A549 (cell line): Measurements from ENCODE around the gene IQCN. TPM values are rescaled to one million over a fixed set of nuclear protein-coding genes. Genes with fewer than 3 reads are reported as not detected.

Experiments used
- ATAC-seq, 2 experiments: fragments of 200-7000 bp in 1 of 2; fragments of >200 bp in 1 of 2; cut with Nextera tagmentation in 1 of 2; cut with Tn5 transposase in 1 of 2; 3 replicates each; pipeline versions ENCODE4 v1.8.0 to v1.9.1; 2018 to 2020; ENCODE audit warnings: mild to moderate bottlenecking in 1 of 2, moderate library complexity in 1 of 2
- CTCF ChIA-PET: fragments of 300-600 bp; sonication (Branson Sonifier 250); formaldehyde crosslinking; extraction: SDS; loops from one replicate; lab custom pipeline; 2021; ENCODE audit warnings: antibody characterized with exemption, inconsistent platforms; lab: Yijun Ruan, JAX
- POLR2A ChIA-PET: fragments of 350-600 bp; formaldehyde crosslinking; extraction: SDS; loops from one replicate; lab custom pipeline; 2021; ENCODE audit warnings: antibody characterized with exemption, inconsistent platforms; lab: Yijun Ruan, JAX
- DNase-seq, 2 experiments: peaks; one replicate each; pipeline versions ENCODE4 v3.0.0 to v3.0.0-alpha.2; 2011 to 2016; ENCODE audit warnings: low read depth in 1 of 2, low spot score in 1 of 2
- FAIRE-seq: peaks from 2 replicates; lab custom pipeline; 2011; peaks lifted over from hg19 to GRCh38; lab: Jason Lieb, UNC
- H3K27ac ChIP-seq, 2 experiments: fragments of >200 bp; sonication (Bioruptor Twin); formaldehyde crosslinking; 3 replicates each; pipeline ENCODE4 v1.5.1; 2016 to 2017
- H3K4me1 ChIP-seq: fragments of >200 bp; sonication (Bioruptor Twin); formaldehyde crosslinking; 3 replicates; pipeline ENCODE4 v1.6.1; 2016
- H3K4me2 ChIP-seq: fragments of >200 bp; sonication (Bioruptor Twin); formaldehyde crosslinking; 3 replicates; pipeline ENCODE4 v1.6.1; 2016
- H3K4me3 ChIP-seq: fragments of >200 bp; sonication (Bioruptor Twin); formaldehyde crosslinking; 3 replicates; pipeline ENCODE4 v1.5.1; 2016
- H3K9me3 ChIP-seq: fragments of >200 bp; sonication (Bioruptor Twin); formaldehyde crosslinking; 3 replicates; pipeline ENCODE4 v1.6.1; 2016
- CBX2 ChIP-seq: fragments of 200-600 bp; sonication (generic); IDR thresholded peaks from 2 replicates; pipeline ENCODE4 v1.6.1; 2016; ENCODE audit warnings: low read depth, mild to moderate bottlenecking, borderline replicate concordance
- CBX8 ChIP-seq: fragments of 200-600 bp; sonication (generic); IDR thresholded peaks from 2 replicates; pipeline ENCODE4 v1.6.1; 2016
- CHD2 ChIP-seq: fragments of 150-350 bp; IDR thresholded peaks from 2 replicates; pipeline ENCODE4 v1.6.1; 2014; ENCODE audit warnings: low read length; ENCODE audit not compliant: partially characterized antibody
- CHD4 ChIP-seq: fragments of 200-600 bp; sonication (generic); IDR thresholded peaks from 2 replicates; pipeline ENCODE4 v1.6.1; 2016; ENCODE audit warnings: antibody characterized with exemption, mild to moderate bottlenecking, borderline replicate concordance
- CTCF ChIP-seq: fragments of >200 bp; sonication (Bioruptor Twin); formaldehyde crosslinking; IDR thresholded peaks from 3 replicates; pipeline ENCODE4 v1.5.1; 2016
- EHMT2 ChIP-seq: fragments of 200-600 bp; sonication (generic); IDR thresholded peaks from 2 replicates; pipeline ENCODE4 v1.6.1; 2016; ENCODE audit warnings: antibody characterized with exemption, low read depth, mild to moderate bottlenecking, moderate library complexity
- ESRRA ChIP-seq: fragments of 150-350 bp; IDR thresholded peaks from 2 replicates; pipeline ENCODE4 v1.6.1; 2014; ENCODE audit warnings: mild to moderate bottlenecking, low read length, borderline replicate concordance
- FOSB ChIP-seq: fragments of 250-450 bp; sonication (Bioruptor Pico); IDR thresholded peaks from 2 replicates; pipeline ENCODE4 v1.5.0; 2020; ENCODE audit warnings: mild to moderate bottlenecking, moderate library complexity
- FOSL2 ChIP-seq, 2 experiments: fragments of 450-650 bp in 1 of 2; fragments of >200 bp in 1 of 2; sonication (Bioruptor Twin) in 1 of 2; formaldehyde crosslinking; IDR thresholded peaks; 2 replicates each; pipeline versions ENCODE4 v1.5.0 to v1.6.1; 2016 to 2020; ENCODE audit warnings: mild to moderate bottlenecking in 1 of 2, moderate library complexity in 1 of 2
- FOXS1 ChIP-seq: fragments of 250-450 bp; sonication (Bioruptor Pico); IDR thresholded peaks from 2 replicates; pipeline ENCODE4 v1.5.0; 2020; ENCODE audit warnings: mild to moderate bottlenecking, moderate library complexity
- HEYL ChIP-seq: fragments of 250-450 bp; sonication (Bioruptor Pico); IDR thresholded peaks from 2 replicates; pipeline ENCODE4 v1.8.0; 2021; ENCODE audit warnings: mild to moderate bottlenecking, moderate library complexity
- HOXA7 ChIP-seq: fragments of 250-450 bp; sonication (Bioruptor Pico); IDR thresholded peaks from 2 replicates; pipeline ENCODE4 v1.5.0; 2020; ENCODE audit warnings: mild to moderate bottlenecking, moderate library complexity
- HOXB13 ChIP-seq: fragments of 250-450 bp; sonication (Bioruptor Pico); IDR thresholded peaks from 2 replicates; pipeline ENCODE4 v1.5.0; 2020; ENCODE audit warnings: low read depth, mild to moderate bottlenecking, moderate library complexity
- JUNB ChIP-seq: fragments of >200 bp; sonication (Bioruptor Twin); formaldehyde crosslinking; IDR thresholded peaks from 2 replicates; pipeline ENCODE4 v1.6.1; 2016
- MAX ChIP-seq: IDR thresholded peaks from 2 replicates; pipeline ENCODE4 v1.6.1; 2012
- MYC ChIP-seq: IDR thresholded peaks from 2 replicates; pipeline ENCODE4 v1.6.1; 2012; ENCODE audit warnings: mild to moderate bottlenecking, inconsistent platforms, low read length, improper control_type of control experiment, borderline replicate concordance
- NFE2L2 ChIP-seq: fragments of 150-350 bp; conservative IDR thresholded peaks from 2 replicates; pipeline ENCODE4 v1.6.1; 2014; ENCODE audit warnings: low read length
- PHF8 ChIP-seq: fragments of 200-600 bp; sonication (generic); IDR thresholded peaks from 2 replicates; pipeline ENCODE4 v1.6.1; 2016; ENCODE audit warnings: low read depth, mild to moderate bottlenecking, antibody characterized with exemption, moderate library complexity, borderline replicate concordance
- POLR2A ChIP-seq: IDR thresholded peaks from 2 replicates; pipeline ENCODE4 v1.6.1; 2012; ENCODE audit warnings: mild to moderate bottlenecking, low read length
- RARB ChIP-seq: fragments of 250-450 bp; sonication (Bioruptor Pico); IDR thresholded peaks from 2 replicates; pipeline ENCODE4 v1.8.0; 2021; ENCODE audit warnings: mild to moderate bottlenecking, moderate library complexity
- RNF2 ChIP-seq: fragments of 200-600 bp; sonication (generic); IDR thresholded peaks from 2 replicates; pipeline ENCODE4 v1.6.1; 2016; ENCODE audit warnings: low read depth, mild to moderate bottlenecking, antibody characterized with exemption, moderate library complexity, borderline replicate concordance
- SREBF2 ChIP-seq: fragments of 450-650 bp; IDR thresholded peaks from 2 replicates; pipeline ENCODE4 v1.6.1; 2014; ENCODE audit warnings: mild to moderate bottlenecking, moderate library complexity
- ZC3H11A ChIP-seq: fragments of 450-650 bp; IDR thresholded peaks from 2 replicates; pipeline ENCODE4 v1.6.1; 2014; ENCODE audit warnings: antibody characterized with exemption, mild to moderate bottlenecking
- ZFP36 ChIP-seq: fragments of 450-650 bp; IDR thresholded peaks from 2 replicates; pipeline ENCODE4 v1.6.1; 2014; ENCODE audit warnings: borderline replicate concordance; ENCODE audit not compliant: partially characterized antibody
- ZSCAN20 ChIP-seq: fragments of 250-450 bp; sonication (Bioruptor Pico); IDR thresholded peaks from 2 replicates; pipeline ENCODE4 v1.8.0; 2022; ENCODE audit warnings: mild to moderate bottlenecking, moderate library complexity
- WGBS: methylation state at CpG from one replicate; pipeline ENCODE4 v1.1.6; 2017; ENCODE audit errors: missing lambda C conversion rate; 5-methylcytosine and 5-hydroxymethylcytosine counted together
- polyA plus RNA-seq, 4 experiments: library from polyadenylated mRNA; depleted of rRNA in 3 of 4; stranded (reverse); fragments of >200 nt; fragmentation: RNase III in 1 of 4; extraction: RNeasy Plus Mini Kit Qiagen cat#74134 plus additional on column Dnase treatment in 1 of 4; gene quantifications; 2 replicates in 3 of 4; 3 replicates in 1 of 4; pipeline ENCODE4 v1.2.3, GENCODE V29; 2011 to 2017
- TF ChIP-seq, protein P1 (sequence below): fragments of 150-350 bp; IDR thresholded peaks from 2 replicates; pipeline ENCODE4 v1.6.1; 2014; ENCODE audit warnings: low read depth, mild to moderate bottlenecking, low read length
- TF ChIP-seq, protein P2 (sequence below): fragments of 450-650 bp; IDR thresholded peaks from 2 replicates; pipeline ENCODE4 v1.6.1; 2014; ENCODE audit warnings: antibody characterized with exemption

Gene IQCN
- polyA plus RNA-seq, 2 of the 4 experiments (the other 2 are of a cell fraction): 0.34 to 0.50 TPM

GRCh38 chr19:18262917-18263316 is 11.3 kb downstream of the IQCN start:
- ATAC-seq (no peak), FAIRE-seq (no peak), DNase-seq (no peak)
- no peak overlapping the region for H3K4me2 ChIP-seq
- CTCF ChIA-PET: interaction anchor here (0.7 to 4.3 kb wide), 3 partner anchors 9 to 66 kb away, joined by 3 to 41 read pairs (median 5); no protein-coding TSS in a partner anchor
- WGBS: 79% methylated on average over 7 of the region's 10 CpGs
- no peak overlapping the region for H3K27ac ChIP-seq
- H3K4me1 ChIP-seq: no peaks in the 10 kb centered on the region
- H3K4me3 ChIP-seq: no peak overlapping the region
- TF ChIP-seq POLR2A (no peak), FOSL2 (IDR thresholded peaks at IDR 0.05) (no peak), FOSL2 (CRISPR knock-in tag; IDR thresholded peaks at IDR 0.05) (no peak), MAX (no peak), ZSCAN20 (no peak), MYC (no peak), SREBF2 (no peak), CHD4 (no peak), JUNB (no peak), ZFP36 (no peak), CBX2 (no peak), CHD2 (no peak), HEYL (CRISPR knock-in tag) (no peak)
- TF ChIP-seq, protein P1, sequence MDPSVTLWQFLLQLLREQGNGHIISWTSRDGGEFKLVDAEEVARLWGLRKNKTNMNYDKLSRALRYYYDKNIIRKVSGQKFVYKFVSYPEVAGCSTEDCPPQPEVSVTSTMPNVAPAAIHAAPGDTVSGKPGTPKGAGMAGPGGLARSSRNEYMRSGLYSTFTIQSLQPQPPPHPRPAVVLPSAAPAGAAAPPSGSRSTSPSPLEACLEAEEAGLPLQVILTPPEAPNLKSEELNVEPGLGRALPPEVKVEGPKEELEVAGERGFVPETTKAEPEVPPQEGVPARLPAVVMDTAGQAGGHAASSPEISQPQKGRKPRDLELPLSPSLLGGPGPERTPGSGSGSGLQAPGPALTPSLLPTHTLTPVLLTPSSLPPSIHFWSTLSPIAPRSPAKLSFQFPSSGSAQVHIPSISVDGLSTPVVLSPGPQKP: no peak
- POLR2A ChIA-PET: interaction anchor here (0.9 kb wide), 1 partner anchor 19 kb away, joined by 3 read pairs; no protein-coding TSS in a partner anchor
- H3K9me3 ChIP-seq: no peaks in the 10 kb centered on the region

GRCh38 chr19:18262144-18262543 is 12.1 kb downstream of the IQCN start:
- Histone ChIP-seq H3K4me2 (no peak overlapping the region), H3K27ac (no peak overlapping the region), H3K4me1 (no peaks in the 10 kb centered on the region), H3K4me3 (no peak overlapping the region), H3K9me3 (no peaks in the 10 kb centered on the region)
- DNase-seq: no peak
- ChIA-PET CTCF (interaction anchor here (1.2 to 4.3 kb wide), 3 partner anchors 9 to 11 kb away, joined by 4 to 41 read pairs (median 7); no protein-coding TSS in a partner anchor), POLR2A (interaction anchor here (0.9 kb wide), 1 partner anchor 20 kb away, joined by 3 read pairs; no protein-coding TSS in a partner anchor)
- no peak for FAIRE-seq
- TF ChIP-seq RARB (no peak), RNF2 (no peak), SREBF2 (no peak), ESRRA (no peak), POLR2A (no peak), CHD2 (no peak), FOSB (no peak), HOXB13 (CRISPR knock-in tag) (no peak), CBX8 (no peak), HOXA7 (CRISPR knock-in tag) (no peak), CBX2 (no peak), NFE2L2 (no peak), ZC3H11A (no peak), MAX (no peak), EHMT2 (no peak), PHF8 (no peak), FOXS1 (no peak), CTCF (no peak)
- TF ChIP-seq, protein P2, sequence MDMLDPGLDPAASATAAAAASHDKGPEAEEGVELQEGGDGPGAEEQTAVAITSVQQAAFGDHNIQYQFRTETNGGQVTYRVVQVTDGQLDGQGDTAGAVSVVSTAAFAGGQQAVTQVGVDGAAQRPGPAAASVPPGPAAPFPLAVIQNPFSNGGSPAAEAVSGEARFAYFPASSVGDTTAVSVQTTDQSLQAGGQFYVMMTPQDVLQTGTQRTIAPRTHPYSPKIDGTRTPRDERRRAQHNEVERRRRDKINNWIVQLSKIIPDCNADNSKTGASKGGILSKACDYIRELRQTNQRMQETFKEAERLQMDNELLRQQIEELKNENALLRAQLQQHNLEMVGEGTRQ: no peak
- no peak for ATAC-seq
